Measurements from ENCODE around the gene IL7R. TPM values are rescaled to one million over a fixed set of nuclear protein-coding genes. Genes with fewer than 3 reads are reported as not detected.
A peak's percentile ranks its signal among the peaks of the same experiment; 100 is the strongest.
"Not testable (repeated sequence)": the region's sequence is repeated elsewhere in the genome, so short reads cannot be mapped to it uniquely, and the experiment has no call there.

The IL7R gene
- total and polyA plus RNA-seq, 7 experiments from 2014 or later = 341 to 1,298 (median 690) TPM

GRCh38 chr5:35856186-35856764, 416 bp upstream of the IL7R start:
- H3K9me3 ChIP-seq (ENCODE audit: control insufficient read depth in 2 of 3, low read length in 3 of 3); ATAC-seq; H3K9me3 Mint-ChIP-seq; H3K27me3 ChIP-seq (ENCODE audit: control insufficient read depth in 2 of 2, insufficient read depth in 2 of 2, low read length in 2 of 2); H3K27me3 Mint-ChIP-seq: not testable (repeated sequence)
- H3K4me1 ChIP-seq (ENCODE audit: control insufficient read depth in 2 of 2, insufficient read depth in 2 of 2, low read length in 2 of 2) = peaks cover 42 to 52% of the 10 kb centered on the region in 2 donors
- peak overlapping the region; percentile 80 for H3K4me3 ChIP-seq (ENCODE audit: low read length)
- peaks cover 33 to 48% (median 42%) of the 10 kb centered on the region in 5 donors for H3K36me3 Mint-ChIP-seq
- peak overlapping the region; percentile 82 to 100 (median 94) for H3K4me3 Mint-ChIP-seq
- peak overlapping the region; percentile 96 to 100 (median 99) for H3K27ac Mint-ChIP-seq
- POLR2A ChIA-PET = interaction anchor here (1.1 to 18.2 kb wide), 11 partner anchors 12 to 66 kb away, joined by 3 to 1069 read pairs (median 7); no protein-coding TSS in a partner anchor
- peaks cover 28 to 74% (median 63%) of the 10 kb centered on the region in 7 donors for H3K4me1 Mint-ChIP-seq
- CTCF ChIA-PET = interaction anchor here (0.6 to 11.1 kb wide), 8 partner anchors 26 to 205 kb away, joined by 3 to 128 read pairs (median 8); no protein-coding TSS in a partner anchor
- intact Hi-C loops (cut with micrococcal nuclease) = loop anchor here (1.0 to 10.0 kb wide), 5 partner anchors 69 to 1257 kb away; partner anchors contain the start of genes SPEF2 (in 2 of the 2) and NIPBL (in 1 of the 2)
- H3K27ac ChIP-seq (ENCODE audit: low read depth, low read length) = peak overlapping the region; percentile 98
- peaks cover 16 to 31% (median 21%) of the 10 kb centered on the region in 3 experiments for H3K36me3 ChIP-seq (ENCODE audit: control insufficient read depth in 2 of 3, insufficient read depth in 3 of 3, low read length in 3 of 3)
- peak in 5 of 9 donors; percentile 39 to 57 (median 55) for DNase-seq

- peaks cover 25 to 73% (median 63%) of the 10 kb centered on the region in 7 donors for H3K4me1 Mint-ChIP-seq
- Histone ChIP-seq H3K9me3 (ENCODE audit: control insufficient read depth in 2 of 3, low read length in 3 of 3) (no peaks in the 10 kb centered on the region), H3K36me3 (ENCODE audit: control insufficient read depth in 2 of 3, insufficient read depth in 3 of 3, low read length in 3 of 3) (peaks cover 30 to 46% (median 35%) of the 10 kb centered on the region in 3 experiments), H3K4me3 (ENCODE audit: low read length) (peak overlapping the region; percentile 80), H3K27me3 (ENCODE audit: control insufficient read depth in 2 of 2, insufficient read depth in 2 of 2, low read length in 2 of 2) (no peaks in the 10 kb centered on the region), H3K4me1 (ENCODE audit: control insufficient read depth in 2 of 2, insufficient read depth in 2 of 2, low read length in 2 of 2) (peaks cover 40 to 50% of the 10 kb centered on the region in 2 donors), H3K27ac (ENCODE audit: low read depth, low read length) (peak overlapping the region; percentile 98)
- H3K27ac Mint-ChIP-seq = peak overlapping the region; percentile 96 to 100 (median 99)
- peaks cover 0 to 3% (median 0%) of the 10 kb centered on the region in 11 donors for H3K9me3 Mint-ChIP-seq
- intact Hi-C loops (cut with micrococcal nuclease) = loop anchor here (1.0 to 10.0 kb wide), 8 partner anchors 45 to 1255 kb away; partner anchors contain the start of genes DNAJC21 (in 1 of the 2), NIPBL (in 1 of the 2) and SPEF2 (in 1 of the 2)
- H3K27me3 Mint-ChIP-seq = no peaks in the 10 kb centered on the region
- H3K4me3 Mint-ChIP-seq = peak overlapping the region; percentile 82 to 100 (median 94)
- ChIA-PET CTCF (interaction anchor here (1.1 to 11.1 kb wide), 14 partner anchors 10 to 207 kb away, joined by 3 to 128 read pairs (median 8); no protein-coding TSS in a partner anchor), POLR2A (interaction anchor here (0.9 to 18.2 kb wide), 14 partner anchors 11 to 1019 kb away, joined by 3 to 1069 read pairs (median 9); partner anchors contain the start of gene NIPBL)
- H3K36me3 Mint-ChIP-seq = peaks cover 48 to 59% (median 56%) of the 10 kb centered on the region in 5 donors
- DNase-seq (peak in 1 of 9 donors; percentile 41), ATAC-seq (no peak)
Measured at GRCh38 chr5:35857606-35858205, 1.0 kb downstream of the IL7R start.

- H3K27ac Mint-ChIP-seq = peak overlapping the region; percentile 89 to 99 (median 95)
- H3K27me3 Mint-ChIP-seq = no peaks in the 10 kb centered on the region
- intact Hi-C loops (cut with micrococcal nuclease) = loop anchor here (1.0 to 10.0 kb wide), 8 partner anchors 10 to 1016 kb away; partner anchors contain the start of genes DNAJC21 (in 1 of the 2) and NIPBL (in 1 of the 2)
- POLR2A ChIA-PET = interaction anchor here (0.6 to 18.2 kb wide), 16 partner anchors 9 to 204 kb away, joined by 3 to 1069 read pairs (median 5); no protein-coding TSS in a partner anchor
- peak overlapping the region; percentile 80 for H3K4me3 ChIP-seq (ENCODE audit: low read length)
- H3K36me3 ChIP-seq (ENCODE audit: control insufficient read depth in 2 of 3, insufficient read depth in 3 of 3, low read length in 3 of 3) = peaks cover 44 to 59% (median 48%) of the 10 kb centered on the region in 3 experiments
- DNase-seq (peak in 7 of 9 donors; percentile 54 to 78 (median 63)), ATAC-seq (peak; percentile 36)
- H3K9me3 Mint-ChIP-seq = peaks cover 0 to 3% (median 0%) of the 10 kb centered on the region in 11 donors
- H3K9me3 ChIP-seq (ENCODE audit: control insufficient read depth in 2 of 3, low read length in 3 of 3) = no peaks in the 10 kb centered on the region
- H3K27me3 ChIP-seq (ENCODE audit: control insufficient read depth in 2 of 2, insufficient read depth in 2 of 2, low read length in 2 of 2) = no peaks in the 10 kb centered on the region
- H3K36me3 Mint-ChIP-seq = peaks cover 60 to 72% (median 71%) of the 10 kb centered on the region in 5 donors
- peak overlapping the region; percentile 87 to 99 (median 94) for H3K4me3 Mint-ChIP-seq
- CTCF ChIA-PET = interaction anchor here (0.7 to 11.1 kb wide), 22 partner anchors 8 to 242 kb away, joined by 3 to 128 read pairs (median 4); partner anchors contain the start of gene SPEF2
- peaks cover 18 to 72% (median 63%) of the 10 kb centered on the region in 7 donors for H3K4me1 Mint-ChIP-seq
- H3K27ac ChIP-seq (ENCODE audit: low read depth, low read length) = peak overlapping the region; percentile 98
- peaks cover 28 to 44% of the 10 kb centered on the region in 2 donors for H3K4me1 ChIP-seq (ENCODE audit: control insufficient read depth in 2 of 2, insufficient read depth in 2 of 2, low read length in 2 of 2)
Measured at GRCh38 chr5:35859101-35859661, 2.5 kb downstream of the IL7R start.

GRCh38 chr5:35860686-35861085, 4.0 kb downstream of the IL7R start:
- peaks cover 47 to 70% (median 53%) of the 10 kb centered on the region in 3 experiments for H3K36me3 ChIP-seq (ENCODE audit: control insufficient read depth in 2 of 3, insufficient read depth in 3 of 3, low read length in 3 of 3)
- Mint-ChIP-seq H3K27me3 (no peaks in the 10 kb centered on the region), H3K27ac (peak overlapping the region; percentile 89 to 99 (median 95)), H3K4me3 (peak overlapping the region; percentile 87 to 99 (median 94)), H3K9me3 (peaks cover 0 to 7% (median 2%) of the 10 kb centered on the region in 11 donors), H3K4me1 (peaks cover 19 to 69% (median 63%) of the 10 kb centered on the region in 7 donors), H3K36me3 (peaks cover 72 to 87% (median 83%) of the 10 kb centered on the region in 5 donors)
- ChIA-PET CTCF (interaction anchor here (0.6 to 7.1 kb wide), 5 partner anchors 38 to 81 kb away, joined by 3 to 61 read pairs (median 4); no protein-coding TSS in a partner anchor), POLR2A (interaction anchor here (0.7 to 18.2 kb wide), 8 partner anchors 4 to 200 kb away, joined by 3 to 1069 read pairs (median 262); partner anchors contain the start of gene IL7R)
- H3K9me3 ChIP-seq (ENCODE audit: control insufficient read depth in 2 of 3, low read length in 3 of 3) = no peaks in the 10 kb centered on the region
- DNase-seq (no peak), ATAC-seq (no peak)
- peak overlapping the region; percentile 98 for H3K27ac ChIP-seq (ENCODE audit: low read depth, low read length)
- H3K4me1 ChIP-seq (ENCODE audit: control insufficient read depth in 2 of 2, insufficient read depth in 2 of 2, low read length in 2 of 2) = peaks cover 21 to 33% of the 10 kb centered on the region in 2 donors
- H3K4me3 ChIP-seq (ENCODE audit: low read length) = peak overlapping the region; percentile 80
- no peaks in the 10 kb centered on the region for H3K27me3 ChIP-seq (ENCODE audit: control insufficient read depth in 2 of 2, insufficient read depth in 2 of 2, low read length in 2 of 2)
- intact Hi-C loops (cut with micrococcal nuclease) = no loop called here

GRCh38 chr5:35861718-35862117, 5.0 kb downstream of the IL7R start:
- H3K27ac ChIP-seq (ENCODE audit: low read depth, low read length) = peak overlapping the region; percentile 98
- ATAC-seq = no peak

More at GRCh38 chr5:35861718-35862117, 5.0 kb downstream of the IL7R start:
- CTCF ChIA-PET = interaction anchor here (7.1 kb wide), 1 partner anchor 82 kb away, joined by 61 read pairs; no protein-coding TSS in a partner anchor
- H3K27ac Mint-ChIP-seq = peak overlapping the region; percentile 89 to 99 (median 95)
- no peaks in the 10 kb centered on the region for H3K27me3 ChIP-seq (ENCODE audit: control insufficient read depth in 2 of 2, insufficient read depth in 2 of 2, low read length in 2 of 2)
- H3K27me3 Mint-ChIP-seq = no peaks in the 10 kb centered on the region
- H3K4me1 ChIP-seq (ENCODE audit: control insufficient read depth in 2 of 2, insufficient read depth in 2 of 2, low read length in 2 of 2) = peaks cover 21 to 32% of the 10 kb centered on the region in 2 donors
- DNase-seq = no peak
- POLR2A ChIA-PET = interaction anchor here (1.0 to 18.2 kb wide), 9 partner anchors 5 to 191 kb away, joined by 3 to 1069 read pairs (median 167); partner anchors contain the start of gene IL7R
- H3K9me3 ChIP-seq (ENCODE audit: control insufficient read depth in 2 of 3, low read length in 3 of 3) = no peaks in the 10 kb centered on the region
- H3K36me3 Mint-ChIP-seq = peaks cover 78 to 95% (median 90%) of the 10 kb centered on the region in 5 donors
- peaks cover 0 to 7% (median 2%) of the 10 kb centered on the region in 11 donors for H3K9me3 Mint-ChIP-seq
- peaks cover 47 to 72% (median 58%) of the 10 kb centered on the region in 3 experiments for H3K36me3 ChIP-seq (ENCODE audit: control insufficient read depth in 2 of 3, insufficient read depth in 3 of 3, low read length in 3 of 3)
- intact Hi-C loops (cut with micrococcal nuclease) = no loop called here
- peak overlapping the region; percentile 80 for H3K4me3 ChIP-seq (ENCODE audit: low read length)
- peak overlapping the region; percentile 87 to 99 (median 94) for H3K4me3 Mint-ChIP-seq
- peaks cover 17 to 67% (median 66%) of the 10 kb centered on the region in 7 donors for H3K4me1 Mint-ChIP-seq

Data from naive thymus-derived CD4-positive, alpha-beta T cell (primary cell).